GM18909 (cell line): ENCODE data around the gene STYK1.
"Not testable (repeated sequence)": the region's sequence is repeated elsewhere in the genome, so short reads cannot be mapped to it uniquely, and the experiment has no call there.

Source experiments
- ATAC-seq: cut with Tn5 transposase; IDR thresholded peaks from one replicate; pipeline ENCODE4 v1.9.1; 2021; ENCODE audit warnings: mild to moderate bottlenecking; ENCODE audit not compliant: unreplicated experiment, poor library complexity

The STYK1 gene

DNA sequence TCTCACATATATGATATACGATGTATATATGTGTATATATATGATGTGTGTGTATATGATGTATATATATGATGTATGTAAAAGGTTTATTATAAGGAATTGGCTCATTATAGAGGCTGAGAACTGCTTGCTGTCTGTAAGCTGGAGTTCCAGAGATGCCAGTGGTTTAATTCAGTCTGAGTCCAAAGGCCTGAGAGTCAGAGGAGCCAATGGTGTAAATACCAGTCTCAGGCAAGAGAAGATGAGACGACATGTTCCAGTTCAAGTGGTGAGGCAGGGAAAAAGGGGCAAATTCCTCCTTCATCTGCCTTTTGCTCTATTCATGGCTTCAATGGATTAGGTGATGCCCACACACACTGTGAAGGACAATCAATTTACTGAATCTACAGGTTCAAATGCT lies 17.1 kb upstream of the STYK1 start:
- ATAC-seq = no peak

DNA sequence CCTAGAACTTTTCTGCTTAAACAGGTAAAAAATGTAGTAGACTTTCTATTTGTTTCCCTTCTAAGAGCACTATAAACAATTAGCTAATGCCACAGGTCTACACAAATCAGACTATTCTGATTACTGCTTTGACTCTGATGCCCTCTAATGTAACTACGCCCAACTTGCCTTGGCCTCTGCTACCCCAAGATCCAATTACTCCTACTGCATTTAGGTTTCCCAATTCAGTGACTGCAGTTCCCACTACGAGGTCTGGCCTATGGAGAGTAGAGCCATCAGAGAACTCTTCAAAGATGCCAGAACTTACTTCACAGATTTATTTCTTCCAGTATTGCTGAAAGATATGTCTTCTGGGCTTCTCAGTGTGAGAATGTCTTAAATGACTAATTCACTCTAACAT lies 15.3 kb upstream of the STYK1 start:
- ATAC-seq = no peak

DNA sequence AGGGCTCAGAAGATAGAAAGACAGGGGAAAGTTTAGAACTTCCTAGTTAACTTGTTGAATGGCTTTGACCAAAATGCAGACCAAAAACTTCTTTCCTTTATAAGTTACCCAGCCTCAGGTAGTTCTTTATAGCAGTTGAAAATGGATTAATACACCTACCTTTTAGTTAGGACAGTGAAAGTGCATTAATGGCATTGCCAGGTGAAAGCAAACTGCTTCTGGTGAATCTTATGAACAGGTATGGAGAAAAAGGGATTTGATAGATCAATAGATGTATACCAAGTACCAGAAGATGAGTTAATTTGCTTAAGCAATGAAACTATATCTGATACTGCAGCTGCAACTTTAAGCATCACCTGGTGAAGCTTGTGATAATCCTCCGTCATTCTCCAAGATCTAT lies 14.2 kb upstream of the STYK1 start:
- ATAC-seq = no peak

DNA sequence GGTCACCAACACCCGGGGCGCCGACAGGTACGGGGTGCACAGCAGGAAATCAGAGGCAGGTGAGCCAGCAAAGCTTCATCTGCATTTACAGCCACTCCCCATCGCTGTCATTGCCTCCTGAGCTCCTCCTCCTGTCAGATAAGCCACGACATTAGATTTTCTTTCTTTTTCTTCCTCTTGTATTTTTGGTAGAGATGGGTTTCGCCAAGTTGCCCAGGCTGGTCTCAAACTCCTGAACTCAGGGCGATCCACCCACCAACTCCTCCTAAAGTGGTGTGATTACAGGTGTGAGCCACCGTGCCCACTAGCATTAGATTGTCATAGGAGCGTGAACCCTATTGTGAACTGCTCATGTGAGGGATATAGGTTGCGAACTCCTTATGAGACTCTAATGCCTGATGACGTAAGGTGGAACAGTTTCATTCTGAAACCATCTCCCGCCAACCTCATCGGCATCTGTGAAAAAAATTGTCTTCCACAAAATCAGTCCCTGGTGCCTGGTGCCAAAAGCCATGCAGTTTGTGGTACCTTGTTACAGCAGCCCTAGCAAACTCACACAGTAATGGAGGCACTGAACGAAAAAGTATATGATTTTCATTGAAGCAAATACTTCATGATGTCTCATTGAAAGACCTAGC lies 1.5 kb downstream of the STYK1 start:
- no peak for ATAC-seq

DNA sequence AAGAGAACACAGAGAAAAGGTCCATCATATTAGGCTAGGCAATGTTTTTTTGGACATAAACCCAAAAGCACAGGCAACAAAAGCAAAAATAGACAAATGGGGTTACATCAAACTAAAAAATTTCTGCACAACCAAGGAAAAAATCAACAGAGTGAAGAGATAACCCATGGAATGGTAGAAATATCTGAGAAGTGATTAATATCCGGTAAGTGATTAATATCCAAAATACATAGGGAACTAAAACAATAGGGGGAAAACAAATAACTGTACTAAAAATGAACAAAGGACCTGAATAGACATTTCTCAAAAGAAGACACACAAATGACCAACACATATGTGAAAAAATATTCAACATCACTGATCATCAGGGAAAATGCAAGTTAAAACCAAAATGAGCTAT lies 4.3 kb downstream of the STYK1 start:
- no peak for ATAC-seq

DNA sequence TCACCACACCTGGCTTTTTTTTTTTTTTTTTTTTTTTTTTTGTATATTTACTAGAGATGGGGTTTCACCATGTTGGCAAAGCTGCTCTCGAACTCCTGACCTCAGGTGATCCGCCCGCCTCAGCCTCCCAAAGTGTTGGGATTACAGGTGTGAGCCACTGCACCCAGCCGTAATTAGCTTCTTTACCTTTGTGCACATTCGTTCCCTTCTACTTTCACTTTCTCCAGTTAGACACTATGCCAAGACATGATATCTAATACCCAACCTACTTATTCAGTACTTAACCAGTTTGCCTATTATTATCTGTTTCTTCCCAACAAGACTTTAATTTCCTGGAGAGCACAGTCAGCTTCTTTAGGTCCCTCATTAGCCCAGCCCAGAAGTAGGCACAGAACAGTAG lies 5.3 kb downstream of the STYK1 start:
- no peak for ATAC-seq

DNA sequence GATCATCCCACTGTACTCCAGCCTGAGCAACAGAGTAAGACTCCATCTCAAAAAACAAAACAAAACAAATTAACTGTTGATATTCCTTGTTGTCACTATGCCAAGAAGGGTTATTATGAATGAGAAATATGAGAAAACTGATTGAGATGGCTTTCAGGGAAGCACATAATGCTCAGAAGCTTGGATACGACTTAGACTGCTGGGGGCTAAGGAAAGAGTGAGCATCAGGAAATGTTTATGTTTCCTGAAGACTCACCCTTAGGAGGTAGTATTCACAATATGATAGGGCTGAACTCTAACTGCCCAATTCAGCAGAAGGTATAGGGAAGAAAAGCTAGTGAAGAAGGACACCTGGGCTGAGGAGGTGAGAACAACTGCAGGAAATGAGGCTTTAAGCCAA lies 6.3 kb downstream of the STYK1 start:
- no peak for ATAC-seq

DNA sequence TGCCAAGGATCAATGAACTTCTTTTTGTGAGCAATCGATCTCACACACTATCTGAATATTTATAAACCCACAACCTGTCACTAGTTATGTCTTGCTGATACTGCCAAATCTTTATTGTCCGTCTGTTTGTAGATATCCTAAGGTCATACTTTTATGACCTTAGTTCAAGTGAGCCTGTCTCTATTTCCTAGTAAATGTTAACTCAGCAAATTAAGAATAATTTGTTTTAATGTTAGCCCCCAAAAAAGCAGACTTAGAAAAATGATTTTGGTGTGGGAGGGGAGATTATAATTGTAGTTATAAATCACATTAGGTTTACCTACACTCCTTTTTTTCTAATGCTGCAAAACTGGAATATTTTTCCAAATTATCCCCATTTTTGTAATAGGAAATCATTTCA lies 9.4 kb downstream of the STYK1 start:
- no peak for ATAC-seq

DNA sequence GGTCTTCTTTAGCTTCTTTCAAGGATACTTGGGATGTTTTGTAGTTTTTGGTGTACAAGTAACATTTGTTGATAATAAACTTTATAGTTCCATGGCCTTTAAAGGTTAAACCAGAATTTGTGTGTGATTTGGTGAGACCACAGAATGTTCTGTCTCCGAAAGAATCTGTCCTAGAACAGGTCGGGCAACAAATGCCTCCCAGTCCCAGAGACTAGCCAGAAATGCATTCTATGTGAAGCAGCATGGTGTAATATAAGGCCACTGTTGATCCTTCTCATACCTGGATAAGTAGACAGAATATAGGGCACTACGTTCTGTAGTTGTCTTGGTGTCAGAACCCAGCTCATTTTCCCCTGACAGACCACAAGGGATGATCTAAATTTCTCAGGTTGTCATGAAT lies 10.0 kb downstream of the STYK1 start:
- ATAC-seq = no peak

DNA sequence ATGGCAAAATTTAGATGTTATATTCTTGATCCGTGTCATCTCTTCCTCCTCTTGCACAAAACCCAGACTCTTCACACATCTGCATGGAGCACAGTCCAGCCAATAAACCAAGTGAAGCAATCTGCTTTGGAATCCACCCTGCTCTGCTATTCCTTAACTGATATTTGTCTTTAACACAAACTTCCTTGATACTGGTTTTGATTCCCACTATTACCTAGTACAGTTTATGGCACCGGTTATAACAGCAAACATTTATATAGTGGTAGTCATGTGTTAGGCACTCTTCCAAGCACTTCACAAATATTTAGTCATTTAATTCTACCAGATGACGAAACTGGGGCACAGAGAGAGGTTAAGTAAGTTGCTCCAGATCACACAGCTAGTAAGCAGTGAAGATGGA lies 12.5 kb downstream of the STYK1 start:
- no peak for ATAC-seq

DNA sequence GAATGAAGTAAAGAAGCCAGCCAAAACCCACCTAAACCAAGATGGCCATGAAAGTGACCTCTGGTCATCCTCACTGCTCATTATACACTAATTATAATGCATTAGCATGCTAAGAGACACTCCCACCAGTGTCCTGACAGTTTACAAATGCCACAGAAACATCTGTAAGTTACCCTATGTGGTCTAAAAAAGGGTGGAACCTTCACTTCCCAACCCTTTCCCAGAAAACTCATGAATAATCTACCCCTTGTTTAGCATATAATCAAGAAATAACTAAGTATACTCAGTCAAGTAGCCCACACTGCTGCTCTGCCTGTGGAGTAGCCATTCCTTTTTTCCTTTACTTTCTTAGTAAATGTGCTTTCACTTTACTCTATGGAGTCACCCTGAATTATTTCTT lies 19.8 kb downstream of the STYK1 start:
- no peak for ATAC-seq

DNA sequence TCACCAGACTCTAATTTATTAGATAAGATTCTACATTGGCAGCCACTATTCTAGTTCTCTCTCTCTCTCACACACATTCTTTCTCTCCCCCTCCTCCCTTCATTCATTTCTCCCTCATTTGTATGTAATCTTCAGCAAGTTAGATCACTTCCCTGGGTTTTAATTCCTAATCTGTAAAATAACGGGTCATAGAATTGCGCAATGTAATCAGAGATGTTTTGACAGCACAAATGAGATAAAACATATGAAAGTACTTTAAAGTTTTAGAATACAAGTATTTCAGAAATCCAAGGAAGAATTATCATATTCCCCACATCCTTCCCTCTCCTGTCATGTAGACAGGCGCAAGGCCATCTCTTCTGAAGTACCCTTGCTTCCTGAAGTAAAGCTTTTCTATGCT lies 21.7 kb downstream of the STYK1 start:
- no peak for ATAC-seq

DNA sequence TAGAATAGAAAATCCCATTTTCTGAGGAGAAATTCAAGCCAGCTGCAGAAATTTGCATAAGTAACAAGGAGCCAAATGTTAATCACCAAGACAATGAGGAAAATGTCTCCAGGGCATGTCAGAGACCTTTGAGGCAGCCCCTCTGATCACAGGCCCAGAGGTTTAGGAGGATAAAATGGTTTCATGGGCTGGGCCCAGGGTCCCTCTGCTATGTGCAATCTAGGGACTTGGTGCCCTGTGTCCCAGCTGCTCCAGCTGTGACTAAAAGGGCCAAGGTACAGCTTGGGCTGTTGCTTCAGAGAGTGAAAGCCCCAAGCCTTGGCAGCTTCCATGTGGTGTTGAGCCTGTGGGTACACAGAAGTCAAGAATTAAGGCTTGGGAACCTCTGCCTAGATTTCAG lies 27.3 kb downstream of the STYK1 start:
- ATAC-seq = not testable (repeated sequence)

DNA sequence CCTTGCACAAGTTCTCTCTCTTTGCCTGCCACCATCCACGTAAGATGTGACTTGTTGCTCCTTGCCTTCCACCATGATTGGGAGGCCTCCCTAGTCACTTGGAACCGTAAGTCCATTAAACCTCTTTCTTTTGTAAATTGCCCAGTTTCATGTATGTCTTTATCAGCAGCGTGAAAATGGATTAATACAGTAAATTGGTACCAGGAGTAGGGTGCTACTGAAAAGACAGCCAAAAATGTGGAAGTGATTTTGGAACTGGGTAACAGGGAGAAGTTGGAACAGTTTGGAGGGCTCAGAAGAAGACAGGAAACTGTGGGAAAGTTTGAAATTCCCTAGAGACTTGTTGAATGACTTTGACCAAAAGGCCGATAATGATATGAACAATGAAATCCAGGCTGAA lies 27.9 kb downstream of the STYK1 start:
- no peak for ATAC-seq

DNA sequence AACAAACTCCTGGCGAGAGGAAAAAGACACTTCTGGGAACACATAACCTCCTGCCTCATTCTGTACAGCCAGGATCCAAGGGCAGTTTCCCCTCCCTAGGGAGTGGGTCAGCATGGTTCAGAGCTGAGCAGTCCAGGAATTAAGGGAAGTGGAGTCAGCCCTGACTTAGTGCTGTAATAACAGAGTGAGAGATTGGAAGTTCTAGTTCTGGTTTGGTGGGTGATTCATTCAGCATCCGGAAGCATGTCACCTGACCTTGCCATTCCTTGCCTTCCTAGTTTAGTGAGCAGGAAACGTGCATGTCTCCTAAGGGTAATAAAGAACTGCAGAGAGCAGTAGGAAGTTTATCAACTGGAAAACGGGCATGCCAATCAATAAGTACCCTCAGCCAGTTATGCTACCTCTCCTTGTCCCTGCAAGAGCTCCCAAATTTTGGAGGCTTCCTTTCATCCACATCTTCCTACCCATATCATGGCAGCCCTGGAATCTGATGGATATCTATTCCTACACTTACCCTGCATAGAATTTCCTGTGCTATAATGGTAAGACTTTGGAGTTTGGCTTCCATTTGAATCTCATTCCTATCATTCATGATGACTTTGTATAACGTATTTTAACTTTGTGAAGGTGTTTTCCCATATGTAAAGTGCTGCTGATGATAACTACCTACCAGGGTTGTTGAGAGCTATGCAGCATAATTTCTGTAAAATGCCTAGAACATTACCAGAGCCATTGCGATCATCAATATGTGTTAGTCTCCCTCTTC lies 31.9 kb downstream of the STYK1 start:
- ATAC-seq = no peak

DNA sequence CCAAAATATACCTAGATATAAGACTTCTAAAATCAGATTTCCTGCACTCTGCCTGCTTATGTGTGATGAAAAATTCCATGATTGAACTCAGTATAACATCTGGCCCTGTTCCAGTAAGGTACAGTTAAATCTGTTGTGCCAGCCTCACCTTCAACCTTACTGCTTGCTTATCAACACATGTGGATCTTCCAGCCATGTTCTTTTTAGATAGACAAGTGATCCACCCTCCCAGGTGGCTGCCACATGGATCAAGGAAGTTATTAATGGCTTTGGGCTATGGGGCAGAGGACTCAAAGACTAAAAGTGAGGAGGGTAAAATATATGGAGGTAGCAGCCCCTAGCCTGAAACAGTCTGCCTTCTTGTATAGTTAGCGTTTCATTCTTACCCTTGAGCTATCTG lies 35.1 kb downstream of the STYK1 start:
- ATAC-seq = no peak

DNA sequence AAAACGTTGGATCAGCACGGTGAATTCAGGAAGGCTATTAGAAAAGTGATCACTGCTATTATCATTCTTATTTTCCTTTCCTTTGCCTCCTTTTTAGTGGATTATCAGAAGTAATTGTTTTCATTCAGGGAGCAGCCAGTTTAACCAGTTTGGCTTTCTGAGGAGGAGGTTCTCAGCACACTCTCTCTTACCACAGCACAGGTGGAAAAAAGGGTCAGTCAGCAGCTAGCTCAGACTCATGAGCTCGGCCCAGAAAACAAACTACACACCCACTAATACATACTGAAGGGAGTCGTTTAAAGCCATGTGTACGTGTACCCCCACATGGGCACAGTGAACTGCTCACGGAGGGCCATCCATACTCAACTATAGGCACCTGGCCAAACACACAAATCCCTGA lies 37.2 kb downstream of the STYK1 start:
- no peak for ATAC-seq

DNA sequence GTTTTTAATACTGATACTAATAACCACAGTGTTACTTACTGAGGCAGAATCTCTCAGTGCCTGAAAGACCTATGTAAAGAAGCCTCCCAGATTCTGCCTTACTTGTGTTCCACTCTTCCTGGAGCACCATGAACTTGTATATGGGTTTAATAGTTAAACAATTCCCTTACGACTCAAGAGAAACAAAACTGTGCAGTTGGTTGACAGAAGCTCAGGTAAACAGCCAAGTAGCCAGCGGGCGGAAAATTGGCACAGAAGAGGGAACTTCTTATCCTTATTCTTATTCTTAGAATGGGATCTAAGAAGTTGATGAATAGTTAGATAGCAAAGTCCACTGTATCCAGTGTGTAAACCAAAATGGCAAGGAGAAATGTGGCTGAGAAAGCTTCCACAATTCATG lies 37.7 kb downstream of the STYK1 start:
- ATAC-seq = no peak

DNA sequence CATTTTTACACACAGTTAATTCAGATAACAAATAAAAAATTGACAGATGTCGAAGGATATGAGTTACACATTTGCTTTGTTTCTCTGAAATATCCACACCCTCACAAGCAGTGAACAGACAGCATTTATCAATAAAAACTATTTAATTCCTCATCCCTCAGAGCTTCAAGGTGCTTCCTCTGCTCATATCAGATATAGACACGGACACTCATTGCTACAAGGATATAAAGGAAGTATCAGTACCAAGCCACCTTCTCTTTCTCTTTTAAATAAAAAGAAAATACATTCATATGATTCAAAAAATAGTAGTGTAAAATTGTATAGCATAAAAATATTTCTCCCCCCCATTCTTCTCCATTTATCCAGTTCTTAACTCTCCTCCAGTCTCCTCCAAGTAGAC lies 38.5 kb downstream of the STYK1 start:
- ATAC-seq = no peak

DNA sequence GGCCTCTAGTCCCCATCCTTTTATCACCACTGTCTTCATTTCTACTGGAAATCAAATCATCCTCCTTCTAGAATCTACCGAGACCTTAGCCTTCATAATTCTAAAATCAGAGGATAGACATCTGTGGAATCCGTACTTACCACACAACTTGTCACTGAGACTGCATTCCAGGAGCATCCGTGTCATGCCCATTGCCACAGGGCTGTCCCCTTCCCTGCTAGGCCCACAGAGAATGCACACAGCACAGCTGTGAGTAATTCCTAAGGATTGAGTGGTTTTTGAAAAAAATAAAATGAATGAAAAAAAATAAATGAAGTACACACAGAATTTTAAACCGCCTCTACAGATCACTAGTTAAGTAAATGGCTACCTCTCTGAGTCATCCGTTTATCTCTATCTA lies 39.4 kb downstream of the STYK1 start:
- no peak for ATAC-seq

DNA sequence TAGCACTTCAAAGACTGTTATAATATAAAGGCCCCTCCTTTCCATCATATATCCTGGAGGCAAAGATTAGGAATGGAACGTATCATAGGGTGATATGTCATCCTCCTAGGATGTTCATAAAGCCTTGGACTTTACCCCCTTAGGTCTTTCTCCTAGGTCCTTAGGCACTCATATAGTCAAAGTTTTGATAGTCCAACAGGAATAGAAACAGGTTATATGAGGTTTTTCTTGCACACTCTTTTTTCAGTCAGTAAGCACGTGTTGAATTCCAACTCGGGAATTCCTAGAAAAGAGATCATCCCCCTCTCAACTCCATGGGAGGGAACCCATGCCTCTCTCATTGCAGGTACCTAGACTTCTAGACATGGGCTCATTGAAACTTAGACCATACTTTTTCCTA lies 40.3 kb downstream of the STYK1 start:
- ATAC-seq = no peak

DNA sequence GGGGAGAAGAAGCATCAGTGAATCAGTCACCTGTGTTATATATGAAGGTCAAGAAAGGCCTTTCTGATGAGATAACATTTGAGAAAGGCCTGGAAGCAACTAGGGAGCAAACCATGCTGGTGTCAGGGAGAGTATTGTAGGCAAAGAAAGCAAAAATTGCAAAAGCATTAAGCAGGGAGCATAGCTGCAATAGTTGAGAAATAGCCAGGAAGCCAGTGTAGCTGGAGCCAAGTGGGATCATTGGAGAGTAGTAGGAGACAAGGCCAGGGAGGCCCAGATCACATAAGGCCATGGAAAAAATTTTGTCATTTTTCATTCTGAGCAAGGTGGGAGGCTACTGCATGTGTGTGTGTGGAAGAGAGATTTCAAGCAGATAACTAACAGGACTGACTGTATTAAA lies 41.6 kb downstream of the STYK1 start:
- ATAC-seq = no peak
